GM12875 (cell line): Measurements from ENCODE around the gene INF2.

ENCODE experiments used
- H3K4me3 ChIP-seq: one replicate; pipeline ENCODE4 v1.5.1; 2011; ENCODE audit warnings: low read depth, low read length, control low read depth
- CTCF ChIP-seq: IDR thresholded peaks from 2 replicates; pipeline ENCODE4 v1.5.1; 2011; ENCODE audit warnings: low read depth, mild to moderate bottlenecking, control low read depth, inconsistent platforms, low read length, moderate library complexity, borderline replicate concordance; ENCODE audit not compliant: insufficient read depth

INF2 gene

GRCh38 chr14:104698688-104699425 is 9.4 kb downstream of the INF2 start:
- no peak overlapping the region for H3K4me3 ChIP-seq
- TF ChIP-seq CTCF = no peak

GRCh38 chr14:104699426-104699748 is 10.0 kb downstream of the INF2 start:
- TF ChIP-seq CTCF = no peak

DNA sequence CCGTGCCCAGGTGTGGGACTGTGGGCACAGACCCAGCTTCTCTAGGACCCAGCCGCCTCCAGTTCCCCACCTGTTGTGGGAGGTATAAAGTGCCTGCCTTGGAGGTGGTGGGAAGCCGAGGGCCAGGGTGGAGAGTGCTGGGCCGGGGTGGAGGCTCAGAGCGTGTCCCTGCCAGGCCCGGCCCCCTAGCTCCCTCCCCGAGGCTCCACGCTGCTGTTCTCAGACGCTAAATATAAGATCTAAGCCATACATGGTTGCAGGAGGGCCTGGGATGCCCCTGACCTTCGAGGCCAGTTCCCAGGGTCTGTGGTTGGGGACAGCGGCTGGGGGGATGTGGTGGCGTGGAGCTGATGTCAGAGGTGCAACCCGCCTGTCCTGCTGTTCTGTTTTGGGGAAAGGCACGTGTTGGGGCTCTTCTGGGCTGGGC is 10.8 kb downstream of the INF2 start:
- no peak overlapping the region for H3K4me3 ChIP-seq
- no peak for TF ChIP-seq CTCF

More at GRCh38 chr14:104699426-104699748, 10.0 kb downstream of the INF2 start:
- no peak overlapping the region for H3K4me3 ChIP-seq

- TF ChIP-seq CTCF = no peak
- no peak overlapping the region for H3K4me3 ChIP-seq
Observed at GRCh38 chr14:104700747-104701217, 11.4 kb downstream of the INF2 start.

DNA sequence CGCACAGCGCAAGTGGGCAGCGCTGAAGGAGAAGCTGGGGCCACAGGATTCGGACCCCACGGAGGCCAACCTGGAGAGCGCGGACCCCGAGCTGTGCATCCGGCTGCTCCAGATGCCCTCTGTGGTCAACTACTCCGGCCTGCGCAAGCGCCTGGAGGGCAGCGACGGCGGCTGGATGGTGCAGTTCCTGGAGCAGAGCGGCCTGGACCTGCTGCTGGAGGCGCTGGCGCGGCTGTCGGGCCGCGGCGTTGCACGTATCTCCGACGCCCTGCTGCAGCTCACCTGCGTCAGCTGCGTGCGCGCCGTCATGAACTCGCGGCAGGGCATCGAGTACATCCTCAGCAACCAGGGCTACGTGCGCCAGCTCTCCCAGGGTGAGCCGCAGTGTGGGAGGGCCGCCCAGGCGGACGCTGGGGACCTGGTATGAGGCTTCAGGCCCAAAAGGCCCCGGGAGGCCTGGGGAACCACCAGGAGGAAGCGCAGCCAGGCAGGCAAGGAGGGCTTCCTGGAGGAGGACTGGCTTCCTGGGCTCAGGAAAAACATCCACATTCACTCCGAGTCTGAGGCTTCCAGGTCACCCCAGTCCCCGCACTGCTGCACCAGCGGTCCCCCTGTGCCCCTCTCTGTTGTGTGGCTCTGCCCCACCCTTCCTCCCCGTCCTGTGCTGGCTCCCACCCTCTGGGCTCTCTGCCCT is 12.1 kb downstream of the INF2 start:
- no peak overlapping the region for H3K4me3 ChIP-seq
- TF ChIP-seq CTCF = no peak

GRCh38 chr14:104702106-104702505 is 12.7 kb downstream of the INF2 start:
- TF ChIP-seq CTCF = no peak
- no peak overlapping the region for H3K4me3 ChIP-seq

- TF ChIP-seq CTCF = no peak
- H3K4me3 ChIP-seq = no peak overlapping the region
Observed at GRCh38 chr14:104702673-104703072, 13.3 kb downstream of the INF2 start.
